Measurements from ENCODE around the gene PDCL3. TPM values are rescaled to one million over a fixed set of nuclear protein-coding genes. Genes with fewer than 3 reads are reported as not detected.

PDCL3 gene
- polyA plus RNA-seq, 1 experiment, result 19.2 TPM

GRCh38 chr2:100614455-100615000 lies 51.7 kb downstream of the PDCL3 start:
- Histone ChIP-seq H3K27ac (ENCODE audit: low read depth, low read length) (no peak overlapping the region), H3K9me3 (ENCODE audit: control insufficient read depth, insufficient read depth, low read length) (no peaks in the 10 kb centered on the region), H3K27me3 (ENCODE audit: control insufficient read depth, insufficient read depth, low read length) (peaks cover 11% of the 10 kb centered on the region), H3K4me3 (ENCODE audit: low read depth, low read length) (no peak overlapping the region)
- DNase-seq (ENCODE audit: low read depth, low spot score), result no peak
- CTCF ChIA-PET, result no interaction called here
- POLR2A ChIA-PET, result no interaction called here
- TF ChIP-seq CTCF (IDR thresholded peaks at IDR 0.05; ENCODE audit: low read depth, low read length), result no peak

DNA sequence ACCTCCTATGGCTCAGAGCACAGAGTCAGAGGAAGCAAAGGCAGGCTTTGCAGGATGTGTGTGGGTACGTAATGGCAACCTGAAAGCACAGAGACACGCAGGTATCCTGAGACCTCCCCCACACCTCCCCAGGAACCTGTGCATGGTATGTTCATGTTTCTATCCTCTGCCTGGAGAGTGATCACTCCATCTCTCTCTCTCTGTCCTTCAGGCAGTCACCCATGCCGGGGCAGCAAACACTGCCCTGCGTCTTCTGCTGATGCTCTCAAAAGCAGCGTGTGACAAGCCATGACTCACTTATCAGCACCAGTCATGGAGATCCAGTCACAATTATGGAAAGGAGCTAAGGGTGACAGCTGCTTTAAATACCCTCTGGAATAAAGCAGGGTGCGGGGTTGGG lies 52.7 kb downstream of the PDCL3 start:
- Histone ChIP-seq H3K27ac (ENCODE audit: low read depth, low read length) (no peak overlapping the region), H3K4me3 (ENCODE audit: low read depth, low read length) (no peak overlapping the region), H3K9me3 (ENCODE audit: control insufficient read depth, insufficient read depth, low read length) (no peaks in the 10 kb centered on the region), H3K27me3 (ENCODE audit: control insufficient read depth, insufficient read depth, low read length) (peaks cover 19% of the 10 kb centered on the region)
- TF ChIP-seq CTCF (IDR thresholded peaks at IDR 0.05; ENCODE audit: low read depth, low read length), result no peak
- POLR2A ChIA-PET, result interaction anchor here (0.7 kb wide), 1 partner anchor 109 kb away, joined by 4 read pairs; no protein-coding TSS in a partner anchor
- CTCF ChIA-PET, result no interaction called here
- no peak for DNase-seq (ENCODE audit: low read depth, low spot score)

DNA sequence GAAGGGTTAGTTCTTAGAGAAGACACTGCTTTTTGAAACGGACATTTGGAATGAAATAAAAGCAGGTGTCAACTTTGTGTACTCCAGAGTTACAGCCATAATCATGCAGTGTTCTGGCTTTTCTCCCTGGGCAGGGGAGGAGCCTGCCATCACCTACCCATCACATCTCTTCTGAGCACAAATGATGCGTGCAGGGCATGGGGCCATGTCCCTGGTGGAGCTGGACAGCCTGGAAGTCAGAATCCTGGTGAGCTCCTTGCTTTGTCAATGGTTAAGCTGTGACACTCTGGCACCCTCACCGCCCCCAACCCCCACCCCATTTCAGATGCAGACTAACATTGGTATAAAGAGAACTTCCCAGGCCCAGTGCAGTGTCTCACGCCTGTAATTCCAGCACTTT lies 53.1 kb downstream of the PDCL3 start:
- ChIA-PET POLR2A (interaction anchor here (0.7 kb wide), 1 partner anchor 108 kb away, joined by 4 read pairs; no protein-coding TSS in a partner anchor), CTCF (no interaction called here)
- DNase-seq (ENCODE audit: low read depth, low spot score), result no peak
- Histone ChIP-seq H3K27ac (ENCODE audit: low read depth, low read length) (no peak overlapping the region), H3K4me3 (ENCODE audit: low read depth, low read length) (no peak overlapping the region), H3K27me3 (ENCODE audit: control insufficient read depth, insufficient read depth, low read length) (peaks cover 22% of the 10 kb centered on the region), H3K9me3 (ENCODE audit: control insufficient read depth, insufficient read depth, low read length) (no peaks in the 10 kb centered on the region)
- no peak for TF ChIP-seq CTCF (IDR thresholded peaks at IDR 0.05; ENCODE audit: low read depth, low read length)

DNA sequence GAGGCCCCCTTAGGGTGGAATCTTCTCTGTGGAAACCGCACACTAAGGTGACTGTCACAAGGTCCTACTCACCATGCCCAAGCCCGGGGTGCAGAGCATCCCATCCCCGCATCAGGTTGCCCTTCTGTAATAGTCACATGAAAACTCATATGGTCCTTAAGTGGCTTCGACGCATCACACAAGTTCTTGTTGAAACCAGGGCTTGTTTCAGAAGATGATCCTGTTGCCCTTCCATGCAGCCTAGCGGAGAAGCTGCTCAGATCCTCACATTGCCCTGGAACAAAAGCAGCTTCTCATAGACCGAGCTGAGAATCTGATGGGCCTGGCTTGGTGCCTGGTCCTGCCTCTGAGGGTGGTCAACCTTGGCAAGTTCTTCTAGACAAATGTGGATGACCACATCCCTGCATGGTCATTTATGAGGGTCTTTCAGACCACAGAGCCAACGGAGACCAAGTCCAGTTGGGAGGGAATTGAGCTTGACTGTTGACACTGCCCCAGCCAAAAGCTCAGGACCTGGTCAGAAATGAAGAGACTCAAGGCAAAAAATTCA lies 54.1 kb downstream of the PDCL3 start:
- peaks cover 21% of the 10 kb centered on the region for H3K27me3 ChIP-seq (ENCODE audit: control insufficient read depth, insufficient read depth, low read length)
- DNase-seq (ENCODE audit: low read depth, low spot score), result no peak
- TF ChIP-seq CTCF (IDR thresholded peaks at IDR 0.05; ENCODE audit: low read depth, low read length), result no peak
- no peak overlapping the region for H3K4me3 ChIP-seq (ENCODE audit: low read depth, low read length)
- ChIA-PET POLR2A (no interaction called here), CTCF (interaction anchor here (1.0 kb wide), 1 partner anchor 373 kb away, joined by 3 read pairs; no protein-coding TSS in a partner anchor)
- no peak overlapping the region for H3K27ac ChIP-seq (ENCODE audit: low read depth, low read length)
- H3K9me3 ChIP-seq (ENCODE audit: control insufficient read depth, insufficient read depth, low read length), result no peaks in the 10 kb centered on the region

DNA sequence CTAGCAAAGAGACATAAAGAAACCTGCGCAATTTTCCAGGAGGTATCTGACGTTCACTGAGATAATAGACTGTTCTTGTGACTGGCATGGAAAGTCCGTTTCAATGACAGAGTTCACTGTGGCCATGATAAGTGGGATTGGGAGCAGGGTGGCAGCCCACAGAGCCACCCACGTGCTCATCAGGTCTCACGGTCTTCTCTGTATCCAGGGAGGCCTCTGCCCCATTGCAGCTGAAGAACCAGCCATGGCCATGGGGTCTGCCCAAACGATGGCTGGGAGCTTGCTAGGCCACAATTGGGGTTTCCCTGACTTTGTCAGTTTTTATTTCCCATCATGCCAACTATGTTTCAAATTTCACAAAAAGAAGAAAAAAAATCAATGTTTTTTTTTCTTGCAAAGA lies 57.2 kb downstream of the PDCL3 start:
- CTCF ChIA-PET, result interaction anchor here (1.0 to 1.3 kb wide), 2 partner anchors 10 to 13 kb away, joined by 5 read pairs; no protein-coding TSS in a partner anchor
- POLR2A ChIA-PET, result no interaction called here

More for the DNA sequence above, 57.2 kb downstream of the PDCL3 start:
- no peak overlapping the region for H3K27ac ChIP-seq (ENCODE audit: low read depth, low read length)
- H3K27me3 ChIP-seq (ENCODE audit: control insufficient read depth, insufficient read depth, low read length), result peaks cover 36% of the 10 kb centered on the region
- no peaks in the 10 kb centered on the region for H3K9me3 ChIP-seq (ENCODE audit: control insufficient read depth, insufficient read depth, low read length)
- no peak overlapping the region for H3K4me3 ChIP-seq (ENCODE audit: low read depth, low read length)
- TF ChIP-seq CTCF (IDR thresholded peaks at IDR 0.05; ENCODE audit: low read depth, low read length), result no peak
- DNase-seq (ENCODE audit: low read depth, low spot score), result no peak
